Non-pigmented ciliary epithelial cell (primary cell): Measurements from ENCODE around the gene PIK3C3.
"Not testable (repeated sequence)": the region's sequence is repeated elsewhere in the genome, so short reads cannot be mapped to it uniquely, and the experiment has no call there.

Experiments
- DNase-seq: peaks from one replicate; pipeline ENCODE4 v3.0.0-alpha.2; 2010; ENCODE audit warnings: low read depth

PIK3C3 gene

GRCh38 chr18:41965634-41966255 lies 10.7 kb downstream of the PIK3C3 start:
- DNase-seq = no peak

- DNase-seq = no peak
These were observed 11.9 kb downstream of the PIK3C3 start for GRCh38 chr18:41966943-41967342.

GRCh38 chr18:41967680-41968079 lies 12.6 kb downstream of the PIK3C3 start:
- DNase-seq = no peak

DNA sequence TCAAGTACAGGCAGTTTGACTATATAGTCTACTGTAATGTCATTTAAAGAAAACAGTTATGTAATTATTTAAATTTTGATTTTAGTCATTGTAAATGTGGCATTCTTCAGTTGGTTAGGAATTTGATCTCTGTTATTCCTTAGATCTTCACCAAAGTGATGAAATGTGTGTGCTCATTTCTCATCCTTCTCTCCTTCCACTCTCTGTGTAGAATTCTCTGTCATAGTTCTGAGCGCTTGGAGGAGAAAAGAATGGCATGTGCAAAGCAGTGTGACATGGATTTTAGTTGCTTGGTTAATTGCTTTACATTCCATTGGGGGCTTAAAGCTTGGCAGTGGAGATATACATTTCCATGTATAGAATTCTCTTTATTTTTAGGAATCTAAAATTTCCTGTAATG lies 14.8 kb downstream of the PIK3C3 start:
- no peak for DNase-seq

DNA sequence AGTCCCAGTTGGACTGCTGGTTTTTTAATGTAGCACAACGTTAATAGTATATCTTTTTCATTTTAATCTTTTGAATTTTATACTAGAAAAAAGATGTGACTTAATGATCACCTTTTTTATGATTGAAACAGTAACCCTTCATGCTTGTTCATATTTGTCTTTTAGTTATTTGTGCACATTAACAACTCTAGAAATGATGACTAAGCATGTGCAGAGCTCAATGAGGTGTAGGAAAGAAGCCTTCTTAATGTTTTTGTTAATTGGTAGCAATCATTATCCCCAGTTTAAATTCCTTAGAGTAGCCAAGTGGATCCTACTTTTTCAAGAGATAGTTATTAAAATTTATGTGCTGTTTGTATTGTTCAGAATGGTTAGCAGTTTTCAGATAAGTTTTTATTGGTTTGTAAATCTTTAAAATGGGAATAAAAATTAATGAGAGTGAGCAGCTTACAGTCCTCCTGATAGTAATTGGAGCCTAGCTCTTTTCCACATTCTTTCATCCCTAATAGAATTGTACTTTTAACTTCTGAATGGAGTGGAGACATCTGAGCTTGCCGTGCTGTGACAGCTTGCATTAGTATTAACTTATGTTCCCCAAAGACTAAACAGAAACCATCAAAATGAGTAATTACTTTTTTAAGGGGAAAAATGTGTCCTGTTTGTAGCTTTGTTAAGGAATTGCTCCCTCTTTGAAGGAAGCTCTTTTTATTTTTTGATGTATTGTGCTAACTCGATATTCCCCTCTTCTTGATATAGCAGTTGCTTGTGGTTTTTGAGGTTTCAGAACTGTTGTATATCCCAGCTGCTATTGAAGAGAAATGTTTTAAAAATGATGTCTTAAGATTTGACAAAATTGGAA lies 17.3 kb downstream of the PIK3C3 start:
- DNase-seq = no peak

DNA sequence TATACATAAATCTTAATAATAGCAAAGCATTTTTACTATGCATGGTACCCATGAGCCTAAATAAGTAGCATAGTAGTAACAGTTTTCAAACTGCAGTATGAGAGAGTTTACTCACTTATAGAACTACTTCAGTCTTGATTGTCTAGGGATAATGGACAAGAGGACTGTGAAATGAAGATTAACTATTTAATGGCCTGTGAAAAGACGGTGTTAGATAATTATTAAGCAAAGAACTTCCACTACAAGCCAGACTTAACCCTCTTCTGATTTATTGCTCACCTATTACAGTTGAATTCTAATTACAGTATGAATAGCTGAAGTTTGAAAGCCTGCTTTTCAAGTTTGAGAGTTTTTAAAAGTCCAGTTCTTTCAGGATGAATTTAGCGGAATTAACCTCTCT lies 18.9 kb downstream of the PIK3C3 start:
- no peak for DNase-seq

- no peak for DNase-seq
These were observed 19.8 kb downstream of the PIK3C3 start for GRCh38 chr18:41974796-41975201.

DNA sequence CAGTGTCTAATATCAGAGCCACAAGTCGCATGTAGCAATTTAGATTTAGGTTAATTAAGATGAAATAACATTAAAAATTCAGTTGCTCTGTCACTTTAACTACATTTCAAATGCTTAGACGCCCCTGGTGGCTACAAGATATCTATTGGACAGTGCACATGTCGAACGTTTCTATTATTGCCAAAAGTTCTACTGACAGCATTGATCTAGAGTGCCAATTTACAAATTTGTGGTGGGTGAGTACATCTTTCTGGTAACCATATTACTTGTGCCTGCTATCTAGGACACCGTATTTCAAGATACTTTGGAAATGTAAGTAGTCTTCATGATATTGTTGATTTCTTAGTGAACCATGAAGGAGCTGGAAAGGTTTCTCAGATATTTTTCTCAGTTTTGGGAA lies 20.2 kb downstream of the PIK3C3 start:
- no peak for DNase-seq

DNA sequence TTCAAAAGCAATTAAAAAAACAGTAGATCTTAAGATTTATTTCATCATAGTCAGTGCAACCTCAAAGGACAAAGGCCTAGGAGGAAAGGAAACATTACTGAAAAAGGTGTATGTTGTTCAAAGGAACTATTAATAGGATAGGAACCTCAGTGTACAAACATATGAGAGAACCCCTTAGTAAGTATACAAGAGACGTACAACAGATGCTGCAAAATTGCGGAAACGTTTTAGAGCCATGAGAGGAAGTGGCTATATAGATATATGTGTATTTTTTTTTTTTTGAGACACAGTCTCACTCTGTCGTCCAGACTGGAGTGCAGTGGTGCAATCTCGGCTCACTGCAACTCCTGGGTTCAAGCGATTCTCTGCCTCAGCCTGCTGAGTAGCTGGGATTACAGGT lies 22.2 kb downstream of the PIK3C3 start:
- DNase-seq = no peak

DNA sequence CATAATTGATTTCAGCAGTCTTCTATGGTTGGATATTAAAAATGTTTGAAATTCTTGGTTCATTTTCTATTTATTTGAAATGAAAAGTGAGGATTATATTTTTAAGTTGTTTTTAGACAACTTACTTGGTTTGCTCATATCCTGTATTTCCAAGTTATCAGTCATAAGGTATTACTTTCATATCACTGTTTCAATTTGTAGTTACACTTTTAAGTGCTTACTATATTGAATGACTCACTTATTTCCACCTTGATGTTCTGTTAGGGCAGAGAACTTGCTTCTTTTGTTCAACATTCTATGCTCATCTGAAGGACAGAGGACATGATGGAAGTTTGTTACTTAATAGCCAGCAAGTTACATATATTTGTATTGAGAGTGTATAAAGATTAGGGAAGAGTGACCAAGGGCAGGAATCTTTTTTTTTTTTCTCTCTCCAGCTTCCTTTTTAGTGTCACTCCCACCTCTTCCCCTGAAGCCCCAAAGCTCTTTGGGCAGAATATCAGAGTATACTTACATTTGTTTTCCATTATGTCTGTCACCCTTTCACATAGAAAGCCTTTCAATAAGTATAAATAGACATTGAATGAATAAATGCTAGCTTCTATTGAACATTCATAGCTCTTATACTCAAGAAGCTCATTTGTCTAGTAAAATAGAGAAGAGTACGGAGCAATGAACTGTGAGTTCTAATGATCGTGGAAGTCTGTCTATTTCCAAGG lies 28.1 kb downstream of the PIK3C3 start:
- no peak for DNase-seq

DNA sequence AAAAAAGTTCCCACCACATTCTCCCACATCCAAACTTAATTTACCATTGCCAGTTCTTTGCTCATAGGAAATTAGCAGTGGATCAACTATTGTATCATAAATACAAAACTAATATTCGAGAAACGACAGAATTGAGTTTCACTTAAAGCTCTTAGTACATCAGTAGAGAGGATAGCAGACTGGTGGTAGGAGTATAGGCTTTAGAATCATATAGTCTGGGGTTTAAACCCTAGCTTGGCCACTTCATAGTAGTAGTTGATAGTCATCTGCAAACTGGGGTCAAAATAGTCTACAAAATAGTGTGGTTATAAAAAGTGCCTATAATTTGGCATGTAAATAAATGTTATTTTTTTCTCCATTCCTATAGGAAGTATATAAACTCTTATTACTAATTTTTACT lies 30.9 kb downstream of the PIK3C3 start:
- DNase-seq = no peak

- no peak for DNase-seq
These were observed 34.5 kb downstream of the PIK3C3 start for GRCh38 chr18:41989508-41989907.

- no peak for DNase-seq
These were observed 37.0 kb downstream of the PIK3C3 start for GRCh38 chr18:41992066-41992465.

GRCh38 chr18:41992703-41993102 lies 37.7 kb downstream of the PIK3C3 start:
- no peak for DNase-seq

DNA sequence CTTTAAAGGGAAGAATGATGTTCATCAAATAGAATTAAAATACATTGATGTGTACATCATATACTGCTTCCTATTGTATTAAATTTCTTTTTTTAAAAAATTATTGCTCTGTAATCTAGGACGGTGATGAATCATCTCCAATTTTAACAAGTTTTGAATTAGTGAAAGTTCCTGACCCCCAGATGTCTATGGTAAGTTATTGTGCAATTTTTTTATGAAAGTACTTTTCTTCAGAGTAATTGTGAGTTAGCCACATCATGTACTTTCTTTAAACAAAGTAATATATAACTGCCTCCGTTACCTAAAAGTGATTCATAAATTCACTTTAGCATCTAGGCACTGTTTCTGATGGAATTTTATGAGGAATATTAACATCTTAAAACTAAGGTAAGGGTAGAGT lies 38.1 kb downstream of the PIK3C3 start:
- no peak for DNase-seq

- DNase-seq = no peak
These were observed 41.0 kb downstream of the PIK3C3 start for GRCh38 chr18:41996020-41996419.

- no peak for DNase-seq
These were observed 44.7 kb downstream of the PIK3C3 start for GRCh38 chr18:41999751-42000150.

DNA sequence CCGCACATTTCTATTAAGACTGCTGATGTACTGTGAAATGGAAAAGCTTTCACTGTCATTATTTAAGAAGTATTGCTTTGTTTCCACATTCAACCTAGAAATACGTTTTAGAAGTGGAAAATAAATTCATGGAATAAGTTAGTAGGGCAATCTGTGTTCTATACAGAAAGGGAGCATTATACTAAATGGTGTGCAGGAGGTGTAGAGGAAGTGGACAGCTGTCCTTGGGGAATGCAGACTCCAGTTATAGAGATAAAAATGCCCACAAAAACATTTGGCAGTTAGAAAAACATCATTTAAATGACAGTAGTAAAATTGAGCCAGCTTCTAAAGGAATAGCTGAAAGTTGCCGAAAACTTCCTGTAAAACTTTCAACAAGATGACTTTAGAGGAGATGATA lies 46.8 kb downstream of the PIK3C3 start:
- no peak for DNase-seq

DNA sequence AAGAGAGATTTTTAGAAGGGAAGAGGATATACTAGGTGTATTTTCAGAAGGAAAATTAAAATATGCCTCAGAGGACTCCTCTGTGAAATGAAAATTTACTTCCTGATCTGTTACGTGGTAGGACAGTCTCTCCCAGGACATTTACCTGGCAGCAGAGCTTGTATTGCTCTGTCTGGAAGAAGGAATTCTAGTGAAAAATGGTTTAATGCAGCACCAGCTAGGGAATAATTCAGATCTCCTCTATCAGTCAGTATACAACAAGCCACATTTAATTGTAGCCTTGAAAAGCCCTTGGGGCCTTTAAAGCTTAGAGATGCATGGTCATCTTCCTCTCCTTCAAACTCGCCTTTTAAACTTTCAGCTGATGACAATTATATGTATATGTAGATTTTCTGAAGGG lies 49.6 kb downstream of the PIK3C3 start:
- no peak for DNase-seq

DNA sequence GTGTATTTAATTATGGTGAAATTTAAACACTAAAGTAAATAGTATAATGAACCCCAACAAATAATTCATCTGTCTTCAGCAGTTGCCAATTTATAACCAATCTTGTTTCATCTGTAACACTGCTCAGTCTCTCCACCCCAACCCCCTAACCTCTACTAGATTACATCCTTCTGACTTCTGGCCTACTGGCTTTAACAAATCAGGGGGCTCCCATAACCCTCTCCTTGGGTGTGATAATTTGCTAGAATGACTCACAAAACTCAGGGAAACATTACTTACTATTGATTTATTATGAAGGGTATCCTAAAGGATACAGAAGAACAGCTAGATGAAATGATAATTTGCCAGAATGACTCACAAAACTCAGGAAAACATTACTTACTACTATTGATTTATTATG lies 50.7 kb downstream of the PIK3C3 start:
- DNase-seq = no peak

GRCh38 chr18:42009457-42009856 lies 54.4 kb downstream of the PIK3C3 start:
- not testable (repeated sequence) for DNase-seq

DNA sequence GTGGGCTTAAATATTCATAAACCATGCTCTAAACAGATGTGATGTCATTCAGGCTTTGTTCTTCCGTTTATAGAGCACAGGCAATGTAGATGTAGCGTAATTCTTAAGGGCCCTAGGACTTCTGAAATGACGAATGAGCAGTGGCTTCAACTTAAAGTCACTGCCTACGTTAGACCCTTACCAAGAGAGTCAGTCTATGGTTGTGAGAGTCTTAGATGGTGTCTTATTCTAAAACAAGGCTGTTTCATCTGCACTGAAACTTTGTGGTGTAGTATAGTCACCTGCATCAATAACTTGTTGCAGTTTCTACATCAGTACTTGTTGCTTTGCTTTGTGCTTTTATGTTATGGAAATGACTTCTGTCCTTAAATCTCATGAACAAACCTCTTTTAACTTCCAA lies 56.0 kb downstream of the PIK3C3 start:
- DNase-seq = no peak

- no peak for DNase-seq
These were observed 63.8 kb downstream of the PIK3C3 start for GRCh38 chr18:42018831-42019230.
